HG03060 (cell line): ENCODE data around the gene ANKRD65.
"Not testable (repeated sequence)": the region's sequence is repeated elsewhere in the genome, so short reads cannot be mapped to it uniquely, and the experiment has no call there.

Source experiments
- ATAC-seq: cut with Tn5 transposase; IDR thresholded peaks from one replicate; pipeline ENCODE4 v1.9.1; 2021; ENCODE audit warnings: low read depth, moderate number of reproducible peaks; ENCODE audit not compliant: unreplicated experiment

ANKRD65 gene

GRCh38 chr1:1399187-1399871 is 21.7 kb downstream of the ANKRD65 start, which contains the start of gene CCNL2:
TSS of gene CCNL2 (minus strand) at chr1:1399335. CDS start at chr1:1399306, 29 bp downstream.
- ATAC-seq = peak; percentile 72

GRCh38 chr1:1398677-1399186 is 22.3 kb downstream of the ANKRD65 start:
- peak; percentile 21 for ATAC-seq

- ATAC-seq = no peak
Observed at GRCh38 chr1:1397839-1398523, 23.1 kb downstream of the ANKRD65 start.

- ATAC-seq = no peak
Observed at GRCh38 chr1:1395166-1395565, 25.9 kb downstream of the ANKRD65 start.

- no peak for ATAC-seq
Observed at GRCh38 chr1:1394116-1394515, 27.0 kb downstream of the ANKRD65 start.

GRCh38 chr1:1393428-1393827 is 27.6 kb downstream of the ANKRD65 start:
- no peak for ATAC-seq

GRCh38 chr1:1393014-1393413 is 28.1 kb downstream of the ANKRD65 start:
- ATAC-seq = no peak

- ATAC-seq = no peak
Observed at GRCh38 chr1:1391225-1391624, 29.9 kb downstream of the ANKRD65 start.

- no peak for ATAC-seq
Observed at GRCh38 chr1:1390675-1391074, 30.4 kb downstream of the ANKRD65 start.

GRCh38 chr1:1388078-1388472 is 33.0 kb downstream of the ANKRD65 start:
- ATAC-seq = no peak

- no peak for ATAC-seq
Observed at GRCh38 chr1:1387098-1388077, 33.7 kb downstream of the ANKRD65 start.

- ATAC-seq = no peak
Observed at GRCh38 chr1:1385931-1386330, 35.1 kb downstream of the ANKRD65 start.

GRCh38 chr1:1385339-1385738 is 35.7 kb downstream of the ANKRD65 start:
- ATAC-seq = not testable (repeated sequence)

GRCh38 chr1:1381294-1381693 is 39.8 kb downstream of the ANKRD65 start:
- ATAC-seq = no peak

- no peak for ATAC-seq
Observed at GRCh38 chr1:1380860-1381259, 40.2 kb downstream of the ANKRD65 start.

- ATAC-seq = no peak
Observed at GRCh38 chr1:1377540-1378205, 43.4 kb downstream of the ANKRD65 start.

- ATAC-seq = no peak
Observed at GRCh38 chr1:1376551-1377226, 44.4 kb downstream of the ANKRD65 start.

GRCh38 chr1:1374929-1375662 is 46.0 kb downstream of the ANKRD65 start, which contains the start of gene AURKAIP1:
TSS of gene AURKAIP1 (minus strand) at chr1:1375207. CDS start at chr1:1374756, 451 bp downstream.
- peak; percentile 94 for ATAC-seq

- no peak for ATAC-seq
Observed at GRCh38 chr1:1374589-1374928, 46.5 kb downstream of the ANKRD65 start.
